T-helper 17 cell (primary cell): ENCODE measurements around the gene CDC25A. TPM values are rescaled to one million over a fixed set of nuclear protein-coding genes. Genes with fewer than 3 reads are reported as not detected.
"Not testable (repeated sequence)": the region's sequence is repeated elsewhere in the genome, so short reads cannot be mapped to it uniquely, and the experiment has no call there.

Experiments
- ATAC-seq: fragments of 150-1000 bp; cut with Tn5 transposase; 2 replicates; pipeline ENCODE4 v1.10.0; 2021; ENCODE audit warnings: mild to moderate bottlenecking, moderate library complexity
- DNase-seq, 3 donors: peaks; one replicate each; pipeline versions ENCODE4 v3.0.0 to v3.0.0-alpha.2; 2020 to 2021
- H3K9me3 ChIP-seq: one replicate; pipeline ENCODE4 v1.7.0; 2013; ENCODE audit warnings: low read length, mild to moderate bottlenecking; ENCODE audit not compliant: control insufficient read depth, poor library complexity, severe bottlenecking
- H3K27ac Mint-ChIP-seq: one replicate; pipeline ENCODE4 v1.8.0; 2022; ENCODE audit warnings: mild to moderate bottlenecking, moderate library complexity, mixed read lengths
- H3K27me3 Mint-ChIP-seq: one replicate; pipeline ENCODE4 v1.8.0; 2022; ENCODE audit warnings: mixed read lengths
- H3K36me3 Mint-ChIP-seq: one replicate; pipeline ENCODE4 v1.8.0; 2022; ENCODE audit warnings: low read depth, mixed read lengths
- H3K4me1 Mint-ChIP-seq: one replicate; pipeline ENCODE4 v1.8.0; 2022; ENCODE audit warnings: mild to moderate bottlenecking, mixed read lengths
- H3K4me3 Mint-ChIP-seq: one replicate; pipeline ENCODE4 v1.8.0; 2022; ENCODE audit warnings: mild to moderate bottlenecking, moderate library complexity, mixed read lengths
- total RNA-seq, 4 donors: library from RNA in 2 of 4; stranded (reverse) in 2 of 4; gene quantifications; one replicate each; pipeline ENCODE4 v1.2.3 and lab custom pipeline; 2022 to 2026

Gene CDC25A
- total RNA-seq, 2 donors from 2014 or later = 0.22 to 0.44 TPM

- DNase-seq (no peak), ATAC-seq (no peak)
- H3K4me3 Mint-ChIP-seq = no peak overlapping the region
- peaks cover 2% of the 10 kb centered on the region for H3K36me3 Mint-ChIP-seq
- H3K27ac Mint-ChIP-seq = no peak overlapping the region
- no peaks in the 10 kb centered on the region for H3K27me3 Mint-ChIP-seq
- H3K9me3 ChIP-seq = no peaks in the 10 kb centered on the region
- no peaks in the 10 kb centered on the region for H3K4me1 Mint-ChIP-seq
These were observed 27.2 kb upstream of the CDC25A start for GRCh38 chr3:48215466-48215865.

- Mint-ChIP-seq H3K4me3 (no peak overlapping the region), H3K27ac (peak overlapping the region; percentile 34), H3K27me3 (no peaks in the 10 kb centered on the region), H3K36me3 (peaks cover 2% of the 10 kb centered on the region), H3K4me1 (no peaks in the 10 kb centered on the region)
- ATAC-seq (no peak), DNase-seq (no peak)
- H3K9me3 ChIP-seq = no peaks in the 10 kb centered on the region
These were observed 26.8 kb upstream of the CDC25A start for GRCh38 chr3:48215019-48215418.

DNA sequence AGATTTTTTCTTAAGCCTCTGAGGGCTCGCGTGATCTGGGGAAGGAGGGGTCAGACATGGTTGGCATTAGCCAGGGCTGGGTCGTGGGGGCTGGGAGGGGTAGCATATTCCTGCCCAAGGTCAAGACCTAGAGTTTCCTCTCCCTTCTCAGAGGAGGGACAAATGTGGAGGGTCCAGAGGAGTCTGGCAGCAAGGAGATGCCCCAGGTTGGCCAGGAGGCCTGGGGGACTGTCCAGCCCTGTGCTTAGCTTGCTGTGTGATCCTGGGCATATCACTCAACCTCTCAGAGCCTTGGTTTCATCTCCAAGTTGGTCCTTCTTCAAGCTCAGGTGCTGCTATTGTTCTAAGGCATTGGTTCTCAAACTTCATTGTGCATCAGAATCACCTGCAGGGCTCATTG, 26.0 kb upstream of the CDC25A start:
- ATAC-seq (no peak), DNase-seq (no peak)
- Mint-ChIP-seq H3K36me3 (peaks cover 2% of the 10 kb centered on the region), H3K27me3 (no peaks in the 10 kb centered on the region), H3K4me1 (no peaks in the 10 kb centered on the region), H3K27ac (no peak overlapping the region), H3K4me3 (no peak overlapping the region)
- H3K9me3 ChIP-seq = no peaks in the 10 kb centered on the region

DNA sequence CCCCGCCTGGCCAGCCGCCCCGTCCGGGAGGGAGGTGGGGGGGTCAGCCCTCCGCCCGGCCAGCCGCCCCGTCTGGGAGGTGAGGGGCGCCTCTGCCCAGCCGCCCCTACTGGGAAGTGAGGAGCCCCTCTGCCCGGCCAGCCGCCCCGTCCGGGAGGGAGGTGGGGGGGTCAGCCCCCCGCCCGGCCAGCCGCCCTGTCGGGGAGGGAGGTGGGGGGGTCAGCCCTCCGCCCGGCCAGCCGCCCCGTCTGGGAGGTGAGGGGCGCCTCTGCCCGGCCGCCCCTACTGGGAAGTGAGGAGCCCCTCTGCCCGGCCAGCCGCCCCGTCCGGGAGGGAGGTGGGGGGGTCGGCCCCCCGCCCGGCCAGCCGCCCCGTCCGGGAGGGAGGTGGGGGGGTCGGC, 23.6 kb upstream of the CDC25A start:
- not testable (repeated sequence) for H3K4me3 Mint-ChIP-seq, H3K9me3 ChIP-seq, H3K27me3 Mint-ChIP-seq, DNase-seq, ATAC-seq, H3K4me1 Mint-ChIP-seq, H3K27ac Mint-ChIP-seq, H3K36me3 Mint-ChIP-seq

DNA sequence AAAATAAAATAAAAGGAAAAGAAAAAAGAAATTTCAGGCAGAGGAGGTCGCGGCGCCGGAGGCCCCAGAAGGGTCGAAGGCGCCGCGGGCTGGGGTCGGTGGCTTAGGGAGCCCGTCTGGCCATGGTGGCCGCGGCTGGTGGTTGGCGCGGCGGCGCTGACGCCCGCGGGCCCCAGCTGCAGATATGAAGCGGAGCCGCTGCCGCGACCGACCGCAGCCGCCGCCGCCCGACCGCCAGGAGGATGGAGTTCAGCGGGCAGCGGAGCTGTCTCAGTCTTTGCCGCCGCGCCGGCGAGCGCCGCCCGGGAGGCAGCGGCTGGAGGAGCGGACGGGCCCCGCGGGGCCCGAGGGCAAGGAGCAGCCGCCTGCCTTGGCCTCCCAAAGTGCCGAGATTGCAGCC, 22.3 kb upstream of the CDC25A start:
- H3K9me3 ChIP-seq, H3K4me1 Mint-ChIP-seq, H3K36me3 Mint-ChIP-seq, H3K27me3 Mint-ChIP-seq, ATAC-seq, DNase-seq, H3K4me3 Mint-ChIP-seq: not testable (repeated sequence)
- peak overlapping the region; percentile 8 for H3K27ac Mint-ChIP-seq

- no peaks in the 10 kb centered on the region for H3K36me3 Mint-ChIP-seq
- DNase-seq = no peak
- peaks cover 2% of the 10 kb centered on the region for H3K4me1 Mint-ChIP-seq
- H3K27me3 Mint-ChIP-seq = no peaks in the 10 kb centered on the region
- no peaks in the 10 kb centered on the region for H3K9me3 ChIP-seq
- no peak overlapping the region for H3K27ac Mint-ChIP-seq
- H3K4me3 Mint-ChIP-seq = no peak overlapping the region
- no peak for ATAC-seq
These were observed 21.2 kb upstream of the CDC25A start for GRCh38 chr3:48209445-48209844.

- no peak for ATAC-seq
- Mint-ChIP-seq H3K4me3 (no peak overlapping the region), H3K27ac (peak overlapping the region; percentile 49), H3K27me3 (no peaks in the 10 kb centered on the region), H3K4me1 (peaks cover 2% of the 10 kb centered on the region), H3K36me3 (no peaks in the 10 kb centered on the region)
- H3K9me3 ChIP-seq = no peaks in the 10 kb centered on the region
- no peak for DNase-seq
These were observed 19.9 kb upstream of the CDC25A start for GRCh38 chr3:48208076-48208475.

GRCh38 chr3:48202632-48203031, 14.4 kb upstream of the CDC25A start:
- no peaks in the 10 kb centered on the region for H3K36me3 Mint-ChIP-seq
- no peaks in the 10 kb centered on the region for H3K9me3 ChIP-seq
- H3K27ac Mint-ChIP-seq = no peak overlapping the region
- peaks cover 2% of the 10 kb centered on the region for H3K4me1 Mint-ChIP-seq
- no peak overlapping the region for H3K4me3 Mint-ChIP-seq
- ATAC-seq = no peak
- no peaks in the 10 kb centered on the region for H3K27me3 Mint-ChIP-seq
- DNase-seq = no peak

DNA sequence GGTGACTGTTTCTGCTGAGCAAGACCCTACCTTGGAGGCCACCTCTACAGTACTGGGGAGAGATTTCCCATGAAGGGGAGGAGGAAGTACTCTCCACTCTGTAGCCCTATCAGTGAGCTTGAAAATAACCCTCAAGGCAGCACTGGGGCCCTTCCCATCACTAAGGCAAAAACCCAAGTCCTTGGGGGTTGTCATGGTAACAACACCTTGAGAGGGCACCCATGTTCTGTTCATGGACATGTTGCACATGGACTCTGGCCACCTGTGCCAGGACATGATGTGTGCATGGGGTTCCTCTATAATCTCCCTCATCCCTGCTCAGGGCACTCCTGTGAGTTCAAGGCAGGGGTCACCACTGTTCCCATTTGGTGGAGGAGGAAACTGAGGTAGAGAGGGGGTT, 10.9 kb upstream of the CDC25A start:
- Mint-ChIP-seq H3K27ac (no peak overlapping the region), H3K27me3 (peaks cover 3% of the 10 kb centered on the region), H3K4me3 (no peak overlapping the region), H3K4me1 (peaks cover 3% of the 10 kb centered on the region), H3K36me3 (no peaks in the 10 kb centered on the region)
- DNase-seq = no peak
- H3K9me3 ChIP-seq = no peaks in the 10 kb centered on the region
- no peak for ATAC-seq

GRCh38 chr3:48196611-48197010, 8.4 kb upstream of the CDC25A start:
- H3K27me3 Mint-ChIP-seq = peaks cover 5% of the 10 kb centered on the region

DNA sequence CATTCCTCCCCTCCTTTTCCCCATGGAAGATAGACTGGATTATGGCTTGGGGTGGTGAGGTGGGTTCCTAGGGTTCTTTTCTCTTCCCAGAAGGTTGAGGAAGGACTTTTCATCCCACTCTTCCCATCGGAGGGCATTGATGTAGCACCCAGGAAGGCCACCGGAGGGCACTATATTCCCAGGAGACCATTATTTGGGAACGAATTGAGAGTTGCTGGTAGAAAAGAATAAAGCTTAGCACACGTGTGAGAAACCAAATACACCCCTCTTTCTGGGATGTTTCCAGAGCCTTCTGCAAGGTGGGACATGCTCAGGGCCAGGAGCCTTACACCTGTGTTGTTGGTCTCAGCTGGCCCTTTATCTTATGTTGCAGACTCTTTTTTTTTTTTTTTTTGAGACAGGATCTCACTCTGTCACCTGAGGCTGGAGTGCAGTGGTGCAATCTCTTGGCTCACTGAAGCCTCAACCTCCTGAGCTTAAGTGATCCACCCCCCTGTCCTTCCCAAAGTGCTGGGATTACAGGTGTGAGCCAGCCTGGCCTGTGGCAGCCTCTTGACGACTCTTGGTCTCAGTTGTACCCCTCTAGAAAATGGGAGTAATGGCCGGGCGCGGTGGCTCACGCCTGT, 6.3 kb upstream of the CDC25A start:
- H3K27ac Mint-ChIP-seq = no peak overlapping the region
- no peak for DNase-seq

More at GRCh38 chr3:48196611-48197010, 8.4 kb upstream of the CDC25A start:
- no peak overlapping the region for H3K27ac Mint-ChIP-seq
- no peaks in the 10 kb centered on the region for H3K9me3 ChIP-seq
- no peaks in the 10 kb centered on the region for H3K36me3 Mint-ChIP-seq
- ATAC-seq (no peak), DNase-seq (no peak)
- no peak overlapping the region for H3K4me3 Mint-ChIP-seq
- H3K4me1 Mint-ChIP-seq = peaks cover 3% of the 10 kb centered on the region

GRCh38 chr3:48190911-48191310, 2.7 kb upstream of the CDC25A start:
- H3K27ac Mint-ChIP-seq = no peak overlapping the region
- peaks cover 13% of the 10 kb centered on the region for H3K4me1 Mint-ChIP-seq
- H3K27me3 Mint-ChIP-seq = peaks cover 16% of the 10 kb centered on the region
- no peaks in the 10 kb centered on the region for H3K36me3 Mint-ChIP-seq
- H3K9me3 ChIP-seq = no peaks in the 10 kb centered on the region
- no peak for ATAC-seq
- H3K4me3 Mint-ChIP-seq = no peak overlapping the region
- no peak for DNase-seq

More for the DNA sequence above, 6.3 kb upstream of the CDC25A start:
- peaks cover 3% of the 10 kb centered on the region for H3K4me1 Mint-ChIP-seq
- H3K4me3 Mint-ChIP-seq = no peak overlapping the region
- peaks cover 5% of the 10 kb centered on the region for H3K27me3 Mint-ChIP-seq
- H3K36me3 Mint-ChIP-seq = no peaks in the 10 kb centered on the region
- H3K9me3 ChIP-seq = no peaks in the 10 kb centered on the region
- ATAC-seq = no peak

DNA sequence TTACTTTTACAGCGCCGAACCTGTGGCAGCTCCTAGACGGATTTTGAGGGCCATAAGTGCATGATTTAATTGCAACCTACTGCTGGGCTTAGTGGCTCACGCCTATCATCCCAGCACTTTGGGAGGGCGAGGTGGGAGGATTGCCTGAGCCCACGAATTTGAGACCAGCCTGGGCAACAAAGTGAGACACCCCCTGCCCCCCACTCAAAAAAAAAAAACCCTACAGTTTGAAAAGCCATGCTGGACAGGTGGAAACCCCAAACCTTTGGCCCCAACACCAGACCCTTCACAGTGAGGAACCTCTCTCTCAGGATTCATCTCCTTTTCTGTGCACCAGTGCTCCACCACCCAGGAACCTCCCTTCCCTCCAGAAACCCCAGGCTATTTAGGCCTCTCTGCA, 1.1 kb upstream of the CDC25A start:
- no peak for ATAC-seq
- Mint-ChIP-seq H3K27ac (no peak overlapping the region), H3K27me3 (peaks cover 15% of the 10 kb centered on the region), H3K36me3 (no peaks in the 10 kb centered on the region), H3K4me3 (no peak overlapping the region), H3K4me1 (peaks cover 13% of the 10 kb centered on the region)
- no peak for DNase-seq
- no peaks in the 10 kb centered on the region for H3K9me3 ChIP-seq

- H3K27me3 Mint-ChIP-seq = peaks cover 11% of the 10 kb centered on the region
- ATAC-seq = peak; percentile 13
- H3K4me3 Mint-ChIP-seq = peak overlapping the region; percentile 96
- peak in 2 of 3 donors; percentile 29 to 31 for DNase-seq
- H3K9me3 ChIP-seq = no peaks in the 10 kb centered on the region
- H3K27ac Mint-ChIP-seq = no peak overlapping the region
- H3K36me3 Mint-ChIP-seq = no peaks in the 10 kb centered on the region
- H3K4me1 Mint-ChIP-seq = peaks cover 13% of the 10 kb centered on the region
These were observed 495 bp downstream of the CDC25A start for GRCh38 chr3:48187579-48188265.
